Liver (tissue), 3 donors: ENCODE data around the gene RARRES1.

ENCODE experiments used
- RAD21 ChIP-seq, 2 donors: IDR thresholded peaks; 2 replicates each; pipeline ENCODE4 v1.6.1; 2016; ENCODE audit warnings: antibody characterized with exemption in 2 of 2, mild to moderate bottlenecking in 2 of 2
- YY1 ChIP-seq: IDR thresholded peaks from 2 replicates; pipeline ENCODE4 v1.6.1; 2016; ENCODE audit warnings: antibody characterized with exemption, mild to moderate bottlenecking
- TF ChIP-seq, protein P1 (sequence below): fragments of 150-350 bp; IDR thresholded peaks from 2 replicates; pipeline ENCODE4 v1.5.1; 2017; ENCODE audit warnings: improper control_type of control experiment, low read depth, low read length; ENCODE audit not compliant: missing input control
- TF ChIP-seq, protein P2 (sequence below): IDR thresholded peaks from 2 replicates; pipeline ENCODE4 v1.6.1; 2016; ENCODE audit warnings: antibody characterized with exemption
- TF ChIP-seq, protein P3 (sequence below): IDR thresholded peaks from 2 replicates; pipeline ENCODE4 v1.6.1; 2016; ENCODE audit warnings: antibody characterized with exemption
- TF ChIP-seq, protein P4 (sequence below): IDR thresholded peaks from 2 replicates; pipeline ENCODE4 v1.6.1; 2016; ENCODE audit warnings: antibody characterized with exemption, mild to moderate bottlenecking
- donor health status: healthy.
- donor health status: healthy.

DNA sequence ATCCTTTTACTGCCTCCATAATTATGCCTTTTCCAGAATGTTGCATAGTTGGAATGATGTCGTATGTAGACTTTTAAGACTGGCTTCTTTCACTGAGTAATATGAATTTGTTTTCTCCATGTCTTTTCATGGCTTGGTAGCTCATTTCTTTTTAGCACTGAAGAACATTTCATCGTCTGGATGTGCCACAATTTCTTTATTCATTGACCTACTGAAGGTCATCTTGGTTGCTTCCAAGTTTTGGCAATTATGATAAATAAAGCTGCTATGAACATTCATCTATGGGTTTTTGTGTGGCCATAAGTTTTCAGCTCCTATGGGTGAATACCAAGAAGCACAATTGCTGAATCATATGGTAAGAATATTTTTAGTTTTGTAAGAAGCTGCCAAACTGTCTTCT, 23.2 kb upstream of the RARRES1 start:
- TF ChIP-seq, protein P1, sequence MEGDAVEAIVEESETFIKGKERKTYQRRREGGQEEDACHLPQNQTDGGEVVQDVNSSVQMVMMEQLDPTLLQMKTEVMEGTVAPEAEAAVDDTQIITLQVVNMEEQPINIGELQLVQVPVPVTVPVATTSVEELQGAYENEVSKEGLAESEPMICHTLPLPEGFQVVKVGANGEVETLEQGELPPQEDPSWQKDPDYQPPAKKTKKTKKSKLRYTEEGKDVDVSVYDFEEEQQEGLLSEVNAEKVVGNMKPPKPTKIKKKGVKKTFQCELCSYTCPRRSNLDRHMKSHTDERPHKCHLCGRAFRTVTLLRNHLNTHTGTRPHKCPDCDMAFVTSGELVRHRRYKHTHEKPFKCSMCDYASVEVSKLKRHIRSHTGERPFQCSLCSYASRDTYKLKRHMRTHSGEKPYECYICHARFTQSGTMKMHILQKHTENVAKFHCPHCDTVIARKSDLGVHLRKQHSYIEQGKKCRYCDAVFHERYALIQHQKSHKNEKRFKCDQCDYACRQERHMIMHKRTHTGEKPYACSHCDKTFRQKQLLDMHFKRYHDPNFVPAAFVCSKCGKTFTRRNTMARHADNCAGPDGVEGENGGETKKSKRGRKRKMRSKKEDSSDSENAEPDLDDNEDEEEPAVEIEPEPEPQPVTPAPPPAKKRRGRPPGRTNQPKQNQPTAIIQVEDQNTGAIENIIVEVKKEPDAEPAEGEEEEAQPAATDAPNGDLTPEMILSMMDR, result no peak
- TF ChIP-seq RAD21 (IDR thresholded peaks at IDR 0.05) (no peak), YY1 (no peak)
- TF ChIP-seq, protein P2, sequence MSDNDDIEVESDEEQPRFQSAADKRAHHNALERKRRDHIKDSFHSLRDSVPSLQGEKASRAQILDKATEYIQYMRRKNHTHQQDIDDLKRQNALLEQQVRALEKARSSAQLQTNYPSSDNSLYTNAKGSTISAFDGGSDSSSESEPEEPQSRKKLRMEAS, result no peak
- TF ChIP-seq, protein P3, sequence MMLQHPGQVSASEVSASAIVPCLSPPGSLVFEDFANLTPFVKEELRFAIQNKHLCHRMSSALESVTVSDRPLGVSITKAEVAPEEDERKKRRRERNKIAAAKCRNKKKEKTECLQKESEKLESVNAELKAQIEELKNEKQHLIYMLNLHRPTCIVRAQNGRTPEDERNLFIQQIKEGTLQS, result no peak
- TF ChIP-seq, protein P4, sequence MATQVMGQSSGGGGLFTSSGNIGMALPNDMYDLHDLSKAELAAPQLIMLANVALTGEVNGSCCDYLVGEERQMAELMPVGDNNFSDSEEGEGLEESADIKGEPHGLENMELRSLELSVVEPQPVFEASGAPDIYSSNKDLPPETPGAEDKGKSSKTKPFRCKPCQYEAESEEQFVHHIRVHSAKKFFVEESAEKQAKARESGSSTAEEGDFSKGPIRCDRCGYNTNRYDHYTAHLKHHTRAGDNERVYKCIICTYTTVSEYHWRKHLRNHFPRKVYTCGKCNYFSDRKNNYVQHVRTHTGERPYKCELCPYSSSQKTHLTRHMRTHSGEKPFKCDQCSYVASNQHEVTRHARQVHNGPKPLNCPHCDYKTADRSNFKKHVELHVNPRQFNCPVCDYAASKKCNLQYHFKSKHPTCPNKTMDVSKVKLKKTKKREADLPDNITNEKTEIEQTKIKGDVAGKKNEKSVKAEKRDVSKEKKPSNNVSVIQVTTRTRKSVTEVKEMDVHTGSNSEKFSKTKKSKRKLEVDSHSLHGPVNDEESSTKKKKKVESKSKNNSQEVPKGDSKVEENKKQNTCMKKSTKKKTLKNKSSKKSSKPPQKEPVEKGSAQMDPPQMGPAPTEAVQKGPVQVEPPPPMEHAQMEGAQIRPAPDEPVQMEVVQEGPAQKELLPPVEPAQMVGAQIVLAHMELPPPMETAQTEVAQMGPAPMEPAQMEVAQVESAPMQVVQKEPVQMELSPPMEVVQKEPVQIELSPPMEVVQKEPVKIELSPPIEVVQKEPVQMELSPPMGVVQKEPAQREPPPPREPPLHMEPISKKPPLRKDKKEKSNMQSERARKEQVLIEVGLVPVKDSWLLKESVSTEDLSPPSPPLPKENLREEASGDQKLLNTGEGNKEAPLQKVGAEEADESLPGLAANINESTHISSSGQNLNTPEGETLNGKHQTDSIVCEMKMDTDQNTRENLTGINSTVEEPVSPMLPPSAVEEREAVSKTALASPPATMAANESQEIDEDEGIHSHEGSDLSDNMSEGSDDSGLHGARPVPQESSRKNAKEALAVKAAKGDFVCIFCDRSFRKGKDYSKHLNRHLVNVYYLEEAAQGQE, result no peak
